IMR-90 (cell line): Measurements from ENCODE around the gene MRPL28. TPM values are rescaled to one million over a fixed set of nuclear protein-coding genes. Genes with fewer than 3 reads are reported as not detected.

ENCODE experiments used
- ATAC-seq: fragments of 200-7000 bp; cut with Tn5 transposase; 2 replicates; pipeline ENCODE4 v1.9.1; 2020; ENCODE audit warnings: low read depth, mild to moderate bottlenecking, moderate library complexity
- BruUV-seq: library from RNA; stranded (reverse); fragments of 400-500 nt; replicated peaks from 2 replicates; lab custom pipeline; 2021; lab: Mats Ljungman, UMichigan
- CTCF ChIA-PET: fragments of 300-600 bp; formaldehyde crosslinking; extraction: SDS; loops from one replicate; lab custom pipeline; 2021; ENCODE audit warnings: antibody characterized with exemption; lab: Yijun Ruan, JAX
- POLR2A ChIA-PET: fragments of 300-600 bp; sonication (Branson Sonifier 250); formaldehyde crosslinking; loops from one replicate; lab custom pipeline; 2022; ENCODE audit warnings: antibody characterized with exemption; ENCODE audit not compliant: unreplicated experiment; lab: Charles Lee
- DNase-seq: peaks from one replicate; pipeline ENCODE4 v3.0.0; 2013
- H2AFZ ChIP-seq: replicated peaks from 2 replicates; pipeline ENCODE3; 2013; ENCODE audit warnings: low read length, mild to moderate bottlenecking; ENCODE audit not compliant: poor library complexity
- H2AK5ac ChIP-seq: 2 replicates; pipeline ENCODE4 v1.6.1; 2013; ENCODE audit warnings: low read depth, low read length, inconsistent platforms
- H2AK9ac ChIP-seq: replicated peaks from 2 replicates; pipeline ENCODE3; 2013; ENCODE audit warnings: mild to moderate bottlenecking, low read depth, low read length, moderate library complexity; ENCODE audit not compliant: poor library complexity
- H2BK120ac ChIP-seq: 2 replicates; pipeline ENCODE4 v1.6.1; 2013; ENCODE audit warnings: low read depth, low read length, inconsistent platforms
- H2BK15ac ChIP-seq: 3 replicates; pipeline ENCODE4 v1.6.1; 2013; ENCODE audit warnings: low read depth, low read length, inconsistent platforms
- H2BK20ac ChIP-seq: 2 replicates; pipeline ENCODE4 v1.6.1; 2013; ENCODE audit warnings: low read depth, mild to moderate bottlenecking, inconsistent platforms, low read length, moderate library complexity
- H2BK5ac ChIP-seq: 2 replicates; pipeline ENCODE4 v1.6.1; 2013; ENCODE audit warnings: mild to moderate bottlenecking, low read depth, low read length, inconsistent platforms; ENCODE audit not compliant: poor library complexity, severe bottlenecking
- H3K14ac ChIP-seq: replicated peaks from 2 replicates; pipeline ENCODE4 v1.6.1; 2013; ENCODE audit warnings: low read depth, low read length, inconsistent platforms
- H3K18ac ChIP-seq: 2 replicates; pipeline ENCODE4 v1.6.1; 2013; ENCODE audit warnings: low read depth, low read length, control low read depth
- H3K23ac ChIP-seq: 2 replicates; pipeline ENCODE4 v1.6.1; 2013; ENCODE audit warnings: low read depth, low read length, inconsistent platforms
- H3K27ac ChIP-seq: 2 replicates; pipeline ENCODE4 v1.5.1; 2013; ENCODE audit warnings: mild to moderate bottlenecking, control low read depth, low read length; ENCODE audit not compliant: insufficient read depth
- H3K27me3 ChIP-seq: 2 replicates; pipeline ENCODE4 v1.6.1; 2013; ENCODE audit warnings: low read length; ENCODE audit not compliant: control insufficient read depth, insufficient read depth
- H3K36me3 ChIP-seq: 2 replicates; pipeline ENCODE4 v1.6.1; 2013; ENCODE audit warnings: low read length, mixed read lengths; ENCODE audit not compliant: control insufficient read depth, insufficient read depth
- H3K4ac ChIP-seq: 2 replicates; pipeline ENCODE4 v1.6.1; 2013; ENCODE audit warnings: low read depth, low read length, inconsistent platforms
- H3K4me1 ChIP-seq: 2 replicates; pipeline ENCODE4 v1.6.1; 2013; ENCODE audit warnings: low read length, mixed read lengths; ENCODE audit not compliant: control insufficient read depth, insufficient read depth
- H3K4me2 ChIP-seq: 2 replicates; pipeline ENCODE4 v1.6.1; 2013; ENCODE audit warnings: low read depth, mild to moderate bottlenecking, control low read depth, low read length, moderate library complexity
- H3K4me3 ChIP-seq: 2 replicates; pipeline ENCODE4 v1.5.1; 2013; ENCODE audit warnings: low read depth, mild to moderate bottlenecking, control low read depth, low read length, moderate library complexity; ENCODE audit not compliant: insufficient read depth
- H3K56ac ChIP-seq: 2 replicates; pipeline ENCODE4 v1.6.1; 2013; ENCODE audit warnings: low read length, inconsistent platforms; ENCODE audit not compliant: insufficient read depth; ENCODE audit errors: extremely low read depth
- H3K79me1 ChIP-seq, 2 experiments: 2 replicates each; pipeline ENCODE4 v1.6.1; 2013; ENCODE audit warnings: low read length in 2 of 2, inconsistent platforms in 1 of 2, low read depth in 1 of 2
- H3K9ac ChIP-seq: 2 replicates; pipeline ENCODE4 v1.6.1; 2013; ENCODE audit warnings: low read depth, low read length, control low read depth
- H3K9me1 ChIP-seq: 2 replicates; pipeline ENCODE4 v1.6.1; 2013; ENCODE audit warnings: low read length, inconsistent platforms; ENCODE audit not compliant: insufficient read depth
- H3K9me3 ChIP-seq: 2 replicates; pipeline ENCODE4 v1.6.1; 2013; ENCODE audit warnings: low read length; ENCODE audit not compliant: control insufficient read depth, insufficient read depth
- H4K20me1 ChIP-seq: 2 replicates; pipeline ENCODE4 v1.6.1; 2013; ENCODE audit warnings: low read length, inconsistent platforms; ENCODE audit not compliant: insufficient read depth
- H4K5ac ChIP-seq: 2 replicates; pipeline ENCODE4 v1.6.1; 2013; ENCODE audit warnings: mild to moderate bottlenecking, low read depth, low read length, control low read depth
- H4K8ac ChIP-seq, 2 experiments: 2 replicates each; pipeline ENCODE4 v1.6.1; 2013; ENCODE audit warnings: low read depth in 2 of 2, low read length in 2 of 2, control low read depth in 1 of 2, inconsistent platforms in 1 of 2
- H4K91ac ChIP-seq: 2 replicates; pipeline ENCODE4 v1.6.1; 2013; ENCODE audit warnings: low read depth, low read length, inconsistent platforms; ENCODE audit not compliant: insufficient read depth
- BHLHE40 ChIP-seq: fragments of 150-350 bp; IDR thresholded peaks from 2 replicates; pipeline ENCODE4 v1.6.1; 2016; ENCODE audit warnings: mild to moderate bottlenecking, low read depth, low read length
- CHD1 ChIP-seq: IDR thresholded peaks from 2 replicates; pipeline ENCODE4 v1.6.1; 2012; ENCODE audit warnings: low read depth, low read length, improper control_type of control experiment
- MAZ ChIP-seq: IDR thresholded peaks from 2 replicates; pipeline ENCODE4 v1.6.1; 2012; ENCODE audit warnings: low read depth, mild to moderate bottlenecking, low read length, improper control_type of control experiment, moderate library complexity, borderline replicate concordance
- RCOR1 ChIP-seq: IDR thresholded peaks from 2 replicates; pipeline ENCODE4 v1.6.1; 2012; ENCODE audit warnings: mild to moderate bottlenecking, low read length, improper control_type of control experiment; ENCODE audit not compliant: insufficient replicate concordance
- RFX5 ChIP-seq: IDR thresholded peaks from 2 replicates; pipeline ENCODE4 v1.8.0; 2012; ENCODE audit warnings: low read depth, mild to moderate bottlenecking, low read length, moderate library complexity
- SMC3 ChIP-seq: fragments of 150-350 bp; IDR thresholded peaks from 2 replicates; pipeline ENCODE4 v1.6.1; 2016; ENCODE audit warnings: low read depth, mild to moderate bottlenecking, antibody characterized with exemption, low read length, moderate library complexity
- USF2 ChIP-seq: fragments of 150-350 bp; IDR thresholded peaks from 2 replicates; pipeline ENCODE4 v1.6.1; 2017; ENCODE audit warnings: mild to moderate bottlenecking, antibody characterized with exemption, low read length, low read depth
- WGBS, 2 experiments: methylation state at CpG; one replicate each; pipeline versions ENCODE4 v1.1.5 to v1.1.7; 2013; ENCODE audit warnings: missing lambda C conversion rate in 2 of 2; ENCODE audit not compliant: insufficient read length in 1 of 2; ENCODE audit errors: extremely low coverage in 2 of 2; 5-methylcytosine and 5-hydroxymethylcytosine counted together
- dilution Hi-C: fragments of 300-500 bp; cut with HindIII; formaldehyde crosslinking; loops from one replicate; pipeline ENCODE4 v1.14.3; 2018; ENCODE audit warnings: low sequenced_read_pairs; ENCODE audit not compliant: unreplicated experiment
- in situ Hi-C: fragments of 300-500 bp; cut with MboI; formaldehyde crosslinking; loops from 3 replicates; pipeline ENCODE4 v1.14.3; 2019; ENCODE audit warnings: low sequenced_read_pairs, inconsistent platforms, mixed read lengths
- intact Hi-C: fragments of 100-400 bp; cut with micrococcal nuclease; formaldehyde crosslinking; loops from 2 replicates; pipeline ENCODE4 v1.10.0; 2022
- polyA plus RNA-seq, 3 experiments: library from polyadenylated mRNA; depleted of rRNA; stranded (reverse); fragments of >200 nt; gene quantifications; 2 replicates each; pipeline ENCODE4 v1.2.3, GENCODE V29; 2012; ENCODE audit warnings: low replicate concordance in 1 of 3
- total RNA-seq: library from RNA; depleted of rRNA; stranded (reverse); fragments of >200 nt; gene quantifications from 2 replicates; pipeline ENCODE4 v1.2.3, GENCODE V29; 2012

The MRPL28 gene
- total and polyA plus RNA-seq, 2 of the 4 experiments (the other 2 are of a cell fraction), result 104 to 181 TPM

GRCh38 chr16:396605-397004 is 26.3 kb upstream of the MRPL28 start:
- Histone ChIP-seq H3K9me1 (0 out of 2 replicates have a peak, but pooled peaks cover 7% of the 10 kb centered on the region), H3K56ac (no peak overlapping the region), H3K4me2 (peak overlapping the region; percentile 72), H2AK9ac (peak overlapping the region; percentile 33), H3K36me3 (peaks cover 19% of the 10 kb centered on the region), H2AFZ (peak overlapping the region; percentile 84), H3K23ac (0 out of 2 replicates have a peak overlapping the region, but pooled peaks have one; percentile 65), H4K8ac (peak overlapping the region; percentile 58 to 68; a peak in 3 of 4 replicates), H3K18ac (no peak overlapping the region), H4K20me1 (peaks cover 15% of the 10 kb centered on the region; the same call in 1 of the 2 replicates), H4K5ac (0 out of 2 replicates have a peak overlapping the region, but pooled peaks have one; percentile 3), H4K91ac (no peak overlapping the region; the same call in 1 of the 2 replicates), H2BK120ac (no peak overlapping the region), H3K4ac (peak overlapping the region; percentile 55; the same call in 1 of the 2 replicates), H3K27ac (no peak overlapping the region), H3K9ac (peak overlapping the region; percentile 63), H2AK5ac (0 out of 2 replicates have a peak overlapping the region, but pooled peaks have one; percentile 67), H3K9me3 (peaks cover 3% of the 10 kb centered on the region), H2BK5ac (no peak overlapping the region), H2BK15ac (no peak overlapping the region), H3K27me3 (no peaks in the 10 kb centered on the region), H3K79me1 (peaks cover 4 to 35% of the 10 kb centered on the region in 2 experiments; a peak in 3 of 4 replicates), H3K4me3 (peak overlapping the region; percentile 70), H3K14ac (peak overlapping the region; percentile 73; the same call in 1 of the 2 replicates), H2BK20ac (no peak overlapping the region), H3K4me1 (peaks cover 4% of the 10 kb centered on the region)
- peak; percentile 12; the same call in 1 of the 2 replicates for TF ChIP-seq BHLHE40
- no peak for TF ChIP-seq RCOR1
- TF ChIP-seq RFX5, result no peak
- peak; percentile 51 for TF ChIP-seq USF2
- TF ChIP-seq MAZ, result peak; percentile 26; the same call in 1 of the 2 replicates
- TF ChIP-seq SMC3, result no peak
- no peak for TF ChIP-seq CHD1
- WGBS, 2 experiments, result 5% methylated on average over 10 of the region's 22 CpGs; no CpG with 5 or more reads in 1 of the 2 experiments
- ATAC-seq (peak; percentile 44), DNase-seq (peak; percentile 41)
- BruUV-seq, result no TSS peak
- ChIA-PET CTCF (interaction anchor here (0.6 kb wide), 1 partner anchor 413 kb away, joined by 3 read pairs; no protein-coding TSS in a partner anchor), POLR2A (no interaction called here)
- in situ Hi-C loops, result loop anchor here (10.0 kb wide), 1 partner anchor 248 kb away; the partner anchor contains the start of genes MCRIP2 and WDR90
- intact Hi-C loops, result loop anchor here (2.0 to 10.0 kb wide), 2 partner anchors 88 to 192 kb away; no protein-coding TSS in a partner anchor
- dilution Hi-C loops, result no loop called here
